ENCODE measurements around the gene NCR2. TPM values are rescaled to one million over a fixed set of nuclear protein-coding genes. Genes with fewer than 3 reads are reported as not detected.

Gene NCR2
- total RNA-seq, 2 donors from 2014 or later: not detected

- Mint-ChIP-seq H3K27me3 (ENCODE audit: insufficient read depth) (peaks cover 52% of the 10 kb centered on the region), H3K9me3 (peaks cover 30% of the 10 kb centered on the region), H3K27ac (no peak overlapping the region), H3K4me1 (no peaks in the 10 kb centered on the region), H3K4me3 (no peak overlapping the region), H3K36me3 (ENCODE audit: low read depth) (no peaks in the 10 kb centered on the region)
- H3K4me3 ChIP-seq (ENCODE audit: low read length): no peak overlapping the region
- DNase-seq: no peak
- H3K27me3 ChIP-seq (ENCODE audit: control insufficient read depth, insufficient read depth, low read length, poor library complexity, severe bottlenecking): peaks cover 18% of the 10 kb centered on the region
- 90% methylated on average over 3 of the region's 3 CpGs; no CpG with 5 or more reads in 1 of the 2 experiments for WGBS, 2 experiments (ENCODE audit: insufficient coverage in 1 of 2, insufficient read length in 1 of 2)
- H3K36me3 ChIP-seq (ENCODE audit: control insufficient read depth, insufficient read depth, low read length): no peaks in the 10 kb centered on the region
- no peak overlapping the region for H3K27ac ChIP-seq (ENCODE audit: low read depth, low read length)
- peaks cover 15% of the 10 kb centered on the region for H3K9me3 ChIP-seq (ENCODE audit: control insufficient read depth, low read length)
- TF ChIP-seq, protein P1, sequence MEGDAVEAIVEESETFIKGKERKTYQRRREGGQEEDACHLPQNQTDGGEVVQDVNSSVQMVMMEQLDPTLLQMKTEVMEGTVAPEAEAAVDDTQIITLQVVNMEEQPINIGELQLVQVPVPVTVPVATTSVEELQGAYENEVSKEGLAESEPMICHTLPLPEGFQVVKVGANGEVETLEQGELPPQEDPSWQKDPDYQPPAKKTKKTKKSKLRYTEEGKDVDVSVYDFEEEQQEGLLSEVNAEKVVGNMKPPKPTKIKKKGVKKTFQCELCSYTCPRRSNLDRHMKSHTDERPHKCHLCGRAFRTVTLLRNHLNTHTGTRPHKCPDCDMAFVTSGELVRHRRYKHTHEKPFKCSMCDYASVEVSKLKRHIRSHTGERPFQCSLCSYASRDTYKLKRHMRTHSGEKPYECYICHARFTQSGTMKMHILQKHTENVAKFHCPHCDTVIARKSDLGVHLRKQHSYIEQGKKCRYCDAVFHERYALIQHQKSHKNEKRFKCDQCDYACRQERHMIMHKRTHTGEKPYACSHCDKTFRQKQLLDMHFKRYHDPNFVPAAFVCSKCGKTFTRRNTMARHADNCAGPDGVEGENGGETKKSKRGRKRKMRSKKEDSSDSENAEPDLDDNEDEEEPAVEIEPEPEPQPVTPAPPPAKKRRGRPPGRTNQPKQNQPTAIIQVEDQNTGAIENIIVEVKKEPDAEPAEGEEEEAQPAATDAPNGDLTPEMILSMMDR (conservative IDR thresholded peaks at IDR 0.05): no peak
- no peaks in the 10 kb centered on the region for H3K4me1 ChIP-seq (ENCODE audit: control insufficient read depth, insufficient read depth, low read length)
- H3K9ac ChIP-seq (ENCODE audit: extremely low read depth, low read length, poor library complexity, severe bottlenecking): no peak overlapping the region
Observed at GRCh38 chr6:41356825-41357224, 21.4 kb downstream of the NCR2 start.

DNA sequence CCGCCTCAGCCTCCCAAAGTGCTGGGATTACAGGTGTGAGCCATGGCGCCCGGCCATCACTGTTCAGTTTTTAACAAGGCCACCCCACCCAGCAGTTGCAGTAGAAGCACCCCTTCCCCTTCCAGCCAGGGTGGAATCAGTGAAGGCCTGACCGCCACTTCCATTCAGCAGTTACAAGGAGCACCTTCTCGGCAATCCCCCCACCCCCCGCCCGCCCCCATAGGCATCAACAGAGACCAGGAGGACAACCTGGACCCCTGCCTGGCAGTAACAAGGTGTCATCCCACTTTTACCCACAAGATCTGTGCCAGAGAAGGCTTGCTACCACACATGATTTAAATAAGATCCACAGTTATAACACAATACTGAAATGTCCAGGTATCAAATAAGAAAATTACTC lies 23.1 kb downstream of the NCR2 start:
- H3K4me3 Mint-ChIP-seq: no peak overlapping the region
- H3K27ac ChIP-seq (ENCODE audit: low read depth, low read length): no peak overlapping the region
- no peaks in the 10 kb centered on the region for H3K36me3 ChIP-seq (ENCODE audit: control insufficient read depth, insufficient read depth, low read length)
- H3K27ac Mint-ChIP-seq: no peak overlapping the region
- H3K27me3 Mint-ChIP-seq (ENCODE audit: insufficient read depth): peaks cover 55% of the 10 kb centered on the region
- no peak overlapping the region for H3K4me3 ChIP-seq (ENCODE audit: low read length)
- H3K4me1 ChIP-seq (ENCODE audit: control insufficient read depth, insufficient read depth, low read length): no peaks in the 10 kb centered on the region
- TF ChIP-seq, protein P1 (conservative IDR thresholded peaks at IDR 0.05): no peak
- DNase-seq: no peak
- peaks cover 37% of the 10 kb centered on the region for H3K9me3 Mint-ChIP-seq
- WGBS, 2 experiments (ENCODE audit: insufficient coverage in 1 of 2, insufficient read length in 1 of 2): 91 to 92% methylated on average over 3 to 7 of the region's 7 CpGs
- H3K4me1 Mint-ChIP-seq: no peaks in the 10 kb centered on the region
- H3K9me3 ChIP-seq (ENCODE audit: control insufficient read depth, low read length): peaks cover 15% of the 10 kb centered on the region
- no peaks in the 10 kb centered on the region for H3K36me3 Mint-ChIP-seq (ENCODE audit: low read depth)
- H3K9ac ChIP-seq (ENCODE audit: extremely low read depth, low read length, poor library complexity, severe bottlenecking): no peak overlapping the region
- peaks cover 18% of the 10 kb centered on the region for H3K27me3 ChIP-seq (ENCODE audit: control insufficient read depth, insufficient read depth, low read length, poor library complexity, severe bottlenecking)

GRCh38 chr6:41359617-41360313 lies 24.4 kb downstream of the NCR2 start:
- WGBS, 2 experiments (ENCODE audit: insufficient coverage in 1 of 2, insufficient read length in 1 of 2): 81 to 88% methylated on average over 4 of the region's 4 CpGs
- H3K27me3 ChIP-seq (ENCODE audit: control insufficient read depth, insufficient read depth, low read length, poor library complexity, severe bottlenecking): peaks cover 19% of the 10 kb centered on the region
- Mint-ChIP-seq H3K4me3 (no peak overlapping the region), H3K36me3 (ENCODE audit: low read depth) (no peaks in the 10 kb centered on the region), H3K4me1 (no peaks in the 10 kb centered on the region), H3K27me3 (ENCODE audit: insufficient read depth) (peaks cover 63% of the 10 kb centered on the region), H3K9me3 (peaks cover 37% of the 10 kb centered on the region), H3K27ac (no peak overlapping the region)
- no peak for DNase-seq
- peaks cover 15% of the 10 kb centered on the region for H3K9me3 ChIP-seq (ENCODE audit: control insufficient read depth, low read length)
- H3K4me1 ChIP-seq (ENCODE audit: control insufficient read depth, insufficient read depth, low read length): no peaks in the 10 kb centered on the region
- TF ChIP-seq, protein P1 (conservative IDR thresholded peaks at IDR 0.05): no peak
- no peak overlapping the region for H3K9ac ChIP-seq (ENCODE audit: extremely low read depth, low read length, poor library complexity, severe bottlenecking)
- no peak overlapping the region for H3K4me3 ChIP-seq (ENCODE audit: low read length)
- no peaks in the 10 kb centered on the region for H3K36me3 ChIP-seq (ENCODE audit: control insufficient read depth, insufficient read depth, low read length)
- no peak overlapping the region for H3K27ac ChIP-seq (ENCODE audit: low read depth, low read length)
